Karpas-422 (cell line): ENCODE data around the gene PACSIN1. TPM values are rescaled to one million over a fixed set of nuclear protein-coding genes. Genes with fewer than 3 reads are reported as not detected.

Source experiments
- DNase-seq: peaks from one replicate; pipeline ENCODE4 v3.0.0-alpha.2; 2015
- H2AFZ ChIP-seq: fragments of 200-600 bp; sonication (generic); 2 replicates; pipeline ENCODE4 v1.6.1; 2014; ENCODE audit warnings: antibody characterized with exemption, low read length, mixed read lengths
- H3K27ac ChIP-seq: fragments of 200-600 bp; sonication (generic); 2 replicates; pipeline ENCODE4 v1.5.1; 2014; ENCODE audit warnings: mild to moderate bottlenecking, low read length, moderate library complexity
- H3K27me3 ChIP-seq: fragments of 200-600 bp; sonication (generic); 2 replicates; pipeline ENCODE4 v1.6.1; 2014; ENCODE audit warnings: low read length, mixed read lengths
- H3K36me3 ChIP-seq: fragments of 200-600 bp; sonication (generic); 2 replicates; pipeline ENCODE4 v1.6.1; 2014; ENCODE audit warnings: low read length, mixed read lengths; ENCODE audit not compliant: insufficient read depth
- H3K4me1 ChIP-seq: fragments of 200-600 bp; sonication (generic); 2 replicates; pipeline ENCODE4 v1.6.1; 2014; ENCODE audit warnings: mild to moderate bottlenecking, low read length, mixed read lengths
- H3K4me2 ChIP-seq: fragments of 200-600 bp; sonication (generic); 2 replicates; pipeline ENCODE4 v1.6.1; 2014; ENCODE audit warnings: low read length, low read depth, mild to moderate bottlenecking; ENCODE audit not compliant: poor library complexity, severe bottlenecking
- H3K4me3 ChIP-seq: fragments of 200-600 bp; sonication (generic); 2 replicates; pipeline ENCODE4 v1.5.1; 2014; ENCODE audit warnings: mild to moderate bottlenecking, antibody characterized with exemption, low read length, mixed read lengths
- H3K79me2 ChIP-seq: fragments of 200-600 bp; sonication (generic); 2 replicates; pipeline ENCODE4 v1.6.1; 2014; ENCODE audit warnings: mild to moderate bottlenecking, low read length, mixed read lengths
- H3K9ac ChIP-seq: fragments of 200-600 bp; sonication (generic); 2 replicates; pipeline ENCODE4 v1.6.0; 2014; ENCODE audit warnings: low read length
- H3K9me2 ChIP-seq: fragments of 200-600 bp; sonication (generic), shearing (Covaris generic); replicated peaks from 2 replicates; pipeline ENCODE4 v1.6.0; 2014; ENCODE audit warnings: mild to moderate bottlenecking, low read length, moderate library complexity; ENCODE audit not compliant: insufficient read depth
- H3K9me3 ChIP-seq: fragments of 300-700, 200-600 bp; sonication (generic); 2 replicates; pipeline ENCODE4 v1.6.1; 2014; ENCODE audit warnings: low read length, mixed read lengths
- H4K20me1 ChIP-seq: fragments of 200-600 bp; sonication (generic); 2 replicates; pipeline ENCODE4 v1.6.1; 2014; ENCODE audit warnings: mild to moderate bottlenecking, antibody characterized with exemption, low read length, low read depth; ENCODE audit not compliant: insufficient read depth
- total RNA-seq: library from RNA; depleted of rRNA; stranded (reverse); fragments of >200 nt; shearing (Covaris generic); gene quantifications from 2 replicates; pipeline ENCODE4 v1.2.3, GENCODE V29; 2014; ENCODE audit warnings: low replicate concordance

Gene PACSIN1
- total RNA-seq, 1 experiment from 2014 or later = not detected

DNA sequence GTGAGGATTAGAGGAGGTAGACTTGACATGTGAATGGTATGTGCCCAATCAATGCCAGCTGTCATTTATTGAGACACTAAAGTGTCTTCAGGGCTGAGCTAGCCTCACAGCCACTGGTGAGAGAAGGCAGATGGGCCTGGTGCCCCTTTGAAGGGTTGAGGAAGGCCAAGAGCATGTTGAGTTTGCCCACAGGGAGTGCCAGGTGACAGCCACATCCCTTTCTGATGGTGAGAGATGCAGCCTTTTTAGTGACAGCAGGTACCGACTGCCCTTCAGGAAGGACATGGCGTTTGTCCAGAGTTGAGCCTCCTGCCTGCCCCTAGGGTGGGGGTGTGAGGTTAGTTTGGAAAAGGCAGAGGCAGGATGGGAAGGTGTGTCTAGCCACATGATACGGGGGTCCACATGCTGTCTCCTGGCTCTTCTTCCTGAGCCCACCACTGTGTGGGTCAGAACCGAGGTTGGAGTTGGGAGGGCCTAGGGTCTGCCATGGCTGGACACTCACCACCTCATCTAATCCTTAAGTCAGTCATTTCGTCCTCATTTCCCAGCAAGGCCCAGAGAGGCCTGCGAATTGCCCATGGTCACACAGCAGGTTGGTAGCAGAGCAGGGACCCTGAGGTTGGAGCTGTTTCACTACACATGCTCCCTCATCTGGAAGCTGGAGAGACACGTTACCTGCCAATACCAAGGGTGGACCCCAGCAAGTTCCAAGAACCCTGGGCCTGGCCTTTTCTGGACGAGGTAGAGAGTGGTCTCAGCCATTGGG, 57.7 kb downstream of the PACSIN1 start:
- Histone ChIP-seq H3K9me3 (no peaks in the 10 kb centered on the region), H3K27me3 (no peaks in the 10 kb centered on the region), H3K9ac (no peak overlapping the region), H3K27ac (no peak overlapping the region), H3K36me3 (no peaks in the 10 kb centered on the region), H3K4me2 (no peak overlapping the region), H3K9me2 (no peaks in the 10 kb centered on the region), H2AFZ (no peak overlapping the region), H4K20me1 (no peaks in the 10 kb centered on the region), H3K4me1 (peaks cover 14% of the 10 kb centered on the region), H3K79me2 (no peaks in the 10 kb centered on the region), H3K4me3 (no peak overlapping the region)
- DNase-seq = no peak

DNA sequence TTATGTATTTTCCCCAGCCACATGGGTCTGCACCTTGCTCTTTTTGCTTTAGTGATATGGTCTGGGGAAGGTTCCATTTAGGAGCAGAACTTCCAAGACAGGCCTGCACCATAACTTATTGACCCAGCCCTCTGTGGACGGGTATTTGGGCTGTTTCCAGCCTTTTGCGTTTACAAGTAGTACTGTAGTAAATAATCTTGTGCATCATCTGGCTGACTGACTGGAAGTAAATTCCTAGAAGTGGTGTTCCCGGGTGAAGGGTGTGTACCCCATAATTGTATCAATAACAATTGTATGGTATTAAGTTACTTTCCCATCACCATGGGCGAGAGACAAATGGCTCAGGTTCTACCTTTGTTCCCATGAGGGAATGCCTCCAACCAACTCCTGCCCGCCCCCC, 58.6 kb downstream of the PACSIN1 start:
- Histone ChIP-seq H3K9me2 (no peaks in the 10 kb centered on the region), H3K36me3 (no peaks in the 10 kb centered on the region)

DNA sequence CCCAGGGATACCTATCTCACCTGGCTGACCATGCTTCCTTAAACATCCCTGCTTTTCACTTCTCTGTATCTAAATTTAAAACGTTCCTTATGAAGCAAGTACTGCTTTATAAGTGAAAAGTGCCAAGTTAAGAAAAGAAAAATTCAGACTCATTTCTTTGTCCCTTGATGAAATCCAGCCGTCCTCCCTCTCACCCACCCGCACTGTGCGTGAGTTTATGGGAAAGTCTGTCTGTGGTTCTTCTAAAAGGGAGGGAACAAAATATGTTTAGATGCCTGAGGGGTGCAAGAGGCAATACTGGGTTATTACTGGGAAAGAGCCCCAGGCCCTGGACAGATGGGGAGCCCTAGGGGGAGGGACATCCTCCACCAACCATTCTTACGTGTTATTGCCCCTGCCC, 59.1 kb downstream of the PACSIN1 start:
- Histone ChIP-seq H3K79me2 (no peaks in the 10 kb centered on the region), H3K36me3 (no peaks in the 10 kb centered on the region), H3K9ac (no peak overlapping the region), H2AFZ (no peak overlapping the region), H3K9me2 (no peaks in the 10 kb centered on the region), H3K27ac (no peak overlapping the region), H3K4me3 (no peak overlapping the region), H4K20me1 (no peaks in the 10 kb centered on the region), H3K27me3 (no peaks in the 10 kb centered on the region), H3K4me1 (peaks cover 14% of the 10 kb centered on the region), H3K4me2 (no peak overlapping the region), H3K9me3 (no peaks in the 10 kb centered on the region)
- no peak for DNase-seq

More for the DNA sequence above, 58.6 kb downstream of the PACSIN1 start:
- peaks cover 14% of the 10 kb centered on the region for H3K4me1 ChIP-seq
- no peak overlapping the region for H3K27ac ChIP-seq
- no peak overlapping the region for H2AFZ ChIP-seq
- H3K9me3 ChIP-seq = no peaks in the 10 kb centered on the region
- no peaks in the 10 kb centered on the region for H4K20me1 ChIP-seq
- H3K4me2 ChIP-seq = no peak overlapping the region
- no peaks in the 10 kb centered on the region for H3K27me3 ChIP-seq
- H3K4me3 ChIP-seq = no peak overlapping the region
- no peak for DNase-seq
- no peak overlapping the region for H3K9ac ChIP-seq
- H3K79me2 ChIP-seq = no peaks in the 10 kb centered on the region

DNA sequence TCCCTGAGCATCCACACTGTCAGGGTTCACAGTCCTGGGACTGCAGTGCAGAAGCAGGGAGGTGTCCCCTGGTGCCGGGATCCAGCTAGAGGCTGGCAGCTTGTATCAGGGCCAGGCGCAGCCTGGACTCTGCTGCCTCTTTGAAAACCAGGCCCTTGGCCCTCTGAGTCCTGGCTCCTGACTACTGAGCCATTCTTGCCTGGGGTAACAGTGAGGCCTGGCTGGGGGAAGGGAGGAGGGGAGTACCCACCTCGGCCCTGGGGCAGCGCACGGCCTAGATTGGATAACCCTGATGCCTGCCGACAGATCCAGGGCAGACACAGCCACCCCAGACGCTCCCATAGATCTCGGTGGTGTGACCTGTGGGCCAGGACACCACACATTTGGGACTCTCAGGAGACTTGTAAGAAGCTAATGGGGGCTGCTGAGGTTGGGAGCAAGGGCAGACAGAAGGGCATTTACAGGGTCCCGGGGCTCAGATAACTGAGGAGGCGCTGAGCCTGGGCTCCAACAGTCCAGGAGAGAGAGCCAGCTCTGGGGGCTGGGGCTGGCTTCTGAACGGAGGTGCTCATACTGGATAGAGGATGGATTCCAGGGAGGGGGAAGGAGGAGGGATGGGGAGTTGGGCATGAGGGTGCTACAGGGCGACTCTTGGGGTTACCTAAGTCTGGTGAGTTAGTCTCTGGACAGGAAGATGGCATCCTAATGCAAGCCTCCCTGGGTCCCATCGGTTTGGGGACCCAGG, 59.7 kb downstream of the PACSIN1 start:
- Histone ChIP-seq H3K36me3 (no peaks in the 10 kb centered on the region), H3K27ac (no peak overlapping the region), H3K4me2 (no peak overlapping the region), H3K9me3 (no peaks in the 10 kb centered on the region), H3K4me1 (peaks cover 14% of the 10 kb centered on the region), H4K20me1 (no peaks in the 10 kb centered on the region), H3K4me3 (no peak overlapping the region), H3K9ac (no peak overlapping the region), H3K9me2 (no peaks in the 10 kb centered on the region), H2AFZ (no peak overlapping the region), H3K27me3 (no peaks in the 10 kb centered on the region), H3K79me2 (no peaks in the 10 kb centered on the region)
- DNase-seq = no peak

DNA sequence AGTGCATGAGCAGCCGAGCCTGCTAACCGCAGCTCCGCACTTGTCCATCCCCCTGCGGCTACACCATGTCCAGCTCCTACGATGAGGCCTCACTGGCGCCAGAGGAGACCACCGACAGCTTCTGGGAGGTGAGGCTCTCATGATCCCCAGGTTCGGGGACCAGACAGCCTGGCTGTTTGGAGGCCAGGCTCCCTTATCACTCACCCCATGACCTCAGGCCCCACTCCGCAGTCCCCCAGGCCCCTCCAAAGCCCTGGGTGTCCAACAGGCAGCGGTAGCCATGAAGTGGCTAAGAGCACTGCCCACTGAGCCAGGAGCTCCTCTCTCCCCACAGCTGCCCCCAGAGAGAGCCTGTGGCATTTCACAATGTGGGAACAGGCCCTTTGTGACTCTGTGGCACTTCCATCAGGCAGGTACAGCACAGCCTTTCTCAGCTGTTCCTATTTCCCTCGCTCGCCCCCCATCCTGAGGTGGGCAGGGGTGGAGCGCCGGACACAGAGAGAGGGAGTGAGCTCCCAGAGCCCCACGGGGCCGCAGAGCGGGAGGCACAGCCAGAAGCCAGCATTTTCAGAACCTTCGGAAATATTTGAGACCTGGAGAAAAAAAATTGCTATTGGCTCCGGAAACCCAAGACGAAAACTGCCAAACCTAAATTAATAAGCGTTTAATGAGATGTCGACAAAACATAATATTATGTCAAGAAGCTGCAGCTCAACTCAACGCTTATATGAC, 60.5 kb downstream of the PACSIN1 start:
- Histone ChIP-seq H4K20me1 (no peaks in the 10 kb centered on the region), H3K27ac (no peak overlapping the region), H3K4me1 (peaks cover 14% of the 10 kb centered on the region), H3K9me2 (no peaks in the 10 kb centered on the region), H3K27me3 (no peaks in the 10 kb centered on the region), H3K9me3 (no peaks in the 10 kb centered on the region), H3K4me2 (peak overlapping the region; percentile 69), H2AFZ (no peak overlapping the region; the same call in 1 of the 2 replicates), H3K79me2 (no peaks in the 10 kb centered on the region), H3K36me3 (no peaks in the 10 kb centered on the region), H3K9ac (peak overlapping the region; percentile 59), H3K4me3 (0 out of 2 replicates have a peak overlapping the region, but pooled peaks have one; percentile 52)
- DNase-seq = no peak

DNA sequence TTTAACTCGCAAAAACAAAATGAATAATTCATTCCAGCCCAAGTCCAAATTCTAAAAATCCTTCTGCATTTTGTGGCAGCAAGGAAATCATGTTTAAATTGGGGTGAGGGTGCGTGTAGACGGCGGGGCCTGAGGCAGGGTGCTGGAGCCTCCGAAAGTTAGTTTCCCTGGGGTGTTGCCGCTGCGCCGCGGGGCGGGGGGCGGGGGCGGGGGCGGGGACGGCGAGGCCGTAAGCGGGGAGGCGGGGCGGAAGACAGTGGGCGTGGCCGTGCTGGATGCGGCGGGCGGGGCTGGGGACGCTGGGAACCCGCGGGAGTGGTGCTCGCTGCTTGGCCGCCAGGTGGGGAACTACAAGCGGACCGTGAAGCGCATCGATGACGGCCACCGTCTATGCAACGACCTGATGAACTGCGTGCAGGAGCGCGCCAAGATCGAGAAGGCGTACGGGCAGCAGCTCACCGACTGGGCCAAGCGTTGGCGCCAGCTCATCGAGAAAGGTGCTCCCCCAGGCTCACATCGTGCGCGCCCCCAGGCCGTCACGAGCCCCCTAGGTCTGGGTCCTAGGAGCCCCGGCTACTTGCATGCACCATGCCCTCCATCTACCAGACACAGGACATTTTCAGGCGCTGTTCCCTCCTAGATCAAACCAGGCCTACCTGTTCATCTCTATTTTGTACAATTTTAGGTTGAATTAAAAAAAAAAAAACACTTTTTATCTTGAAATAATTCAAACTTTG, 61.3 kb downstream of the PACSIN1 start:
- no peaks in the 10 kb centered on the region for H3K79me2 ChIP-seq
- H3K27ac ChIP-seq = no peak overlapping the region
- peak; percentile 97 for DNase-seq
- no peaks in the 10 kb centered on the region for H3K9me3 ChIP-seq
- peak overlapping the region; percentile 59 for H3K9ac ChIP-seq
- H3K9me2 ChIP-seq = no peaks in the 10 kb centered on the region
- no peaks in the 10 kb centered on the region for H4K20me1 ChIP-seq
- peak overlapping the region; percentile 88 for H2AFZ ChIP-seq
- H3K27me3 ChIP-seq = no peaks in the 10 kb centered on the region
- no peaks in the 10 kb centered on the region for H3K36me3 ChIP-seq
- peak overlapping the region; percentile 69 for H3K4me2 ChIP-seq
- H3K4me3 ChIP-seq = peak overlapping the region; percentile 52; the same call in 1 of the 2 replicates
- peaks cover 14% of the 10 kb centered on the region for H3K4me1 ChIP-seq

DNA sequence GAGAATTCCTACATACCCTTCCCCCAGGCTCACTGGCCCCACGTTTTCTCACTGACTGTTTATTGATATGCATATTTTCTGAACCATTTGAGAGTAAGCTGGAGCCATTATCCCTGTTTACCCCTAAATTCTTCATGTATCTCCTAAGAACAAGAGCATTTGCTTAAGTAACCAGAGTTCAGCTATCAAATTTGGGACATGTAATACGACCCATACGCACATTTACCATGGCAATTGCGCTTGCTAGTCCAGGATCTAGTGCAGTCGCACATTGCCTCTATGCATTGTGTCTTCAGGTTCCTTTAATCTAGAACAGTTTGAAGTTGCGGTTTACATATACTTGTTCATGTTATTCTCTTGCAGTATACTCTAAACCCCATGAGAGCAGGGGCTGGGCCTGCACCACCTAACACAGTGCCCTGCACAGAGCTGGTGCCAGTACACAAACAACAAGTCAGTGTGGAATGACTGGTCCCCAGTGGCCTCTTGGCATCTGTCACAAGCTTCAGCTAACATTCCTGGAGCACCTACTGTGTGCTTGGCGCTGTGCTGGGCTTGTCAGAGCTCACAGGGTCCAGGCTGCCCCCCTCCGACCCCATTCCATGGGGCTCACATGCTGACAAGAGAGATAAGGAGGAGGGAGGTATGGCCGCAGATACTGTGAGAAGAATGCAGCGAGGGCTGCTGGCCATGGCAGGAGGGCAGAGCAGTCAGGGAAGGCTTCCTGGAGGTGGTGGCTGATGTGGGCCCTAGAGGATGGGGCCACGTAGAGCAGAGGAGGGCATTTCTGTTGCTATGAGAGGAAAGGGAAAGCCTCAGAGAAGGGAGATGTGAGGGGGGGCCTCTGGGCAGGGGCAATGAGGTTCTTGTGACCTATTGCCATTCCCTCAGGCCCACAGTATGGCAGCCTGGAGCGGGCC, 62.1 kb downstream of the PACSIN1 start:
- Histone ChIP-seq H4K20me1 (no peaks in the 10 kb centered on the region), H3K9me2 (no peaks in the 10 kb centered on the region), H3K4me2 (peak overlapping the region; percentile 65), H3K4me1 (peaks cover 14% of the 10 kb centered on the region), H3K9ac (peak overlapping the region; percentile 56; the same call in 1 of the 2 replicates), H3K27me3 (no peaks in the 10 kb centered on the region), H3K4me3 (no peak overlapping the region), H3K27ac (no peak overlapping the region), H3K79me2 (no peaks in the 10 kb centered on the region), H3K36me3 (no peaks in the 10 kb centered on the region), H2AFZ (0 out of 2 replicates have a peak overlapping the region, but pooled peaks have one; percentile 88), H3K9me3 (no peaks in the 10 kb centered on the region)
- no peak for DNase-seq
